WTC11 (cell line): ENCODE results near the gene FGF14. TPM values are rescaled to one million over a fixed set of nuclear protein-coding genes. Genes with fewer than 3 reads are reported as not detected.

ENCODE experiments used
- ATAC-seq: fragments of 200-7000 bp; cut with Tn5 transposase; 2 replicates; pipeline ENCODE4 v1.10.0; 2021; ENCODE audit warnings: mild to moderate bottlenecking, moderate library complexity
- CTCF ChIA-PET: fragments of 300-600 bp; sonication (Branson Sonifier 250); formaldehyde crosslinking; loops from one replicate; lab custom pipeline; 2021; ENCODE audit warnings: antibody characterized with exemption; lab: Charles Lee
- POLR2A ChIA-PET: fragments of 350-600 bp; sonication (Branson Sonifier 250); formaldehyde crosslinking; loops from one replicate; lab custom pipeline; 2021; ENCODE audit warnings: antibody characterized with exemption; lab: Charles Lee
- DNase-seq: peaks from one replicate; pipeline ENCODE4 v3.0.0; 2021; ENCODE audit warnings: low spot score
- H3K27ac Mint-ChIP-seq: 2 replicates; pipeline ENCODE4 v1.8.0; 2021; ENCODE audit warnings: mixed read lengths
- H3K27me3 Mint-ChIP-seq: 2 replicates; pipeline ENCODE4 v1.8.0; 2021; ENCODE audit warnings: low read depth, mild to moderate bottlenecking, moderate library complexity, mixed read lengths
- H3K36me3 Mint-ChIP-seq: 2 replicates; pipeline ENCODE4 v1.8.0; 2021; ENCODE audit warnings: mixed read lengths
- H3K4me1 Mint-ChIP-seq: 2 replicates; pipeline ENCODE4 v1.8.0; 2022; ENCODE audit warnings: mixed read lengths
- H3K4me3 Mint-ChIP-seq: 2 replicates; pipeline ENCODE4 v1.8.0; 2021; ENCODE audit warnings: mild to moderate bottlenecking, moderate library complexity, mixed read lengths
- H3K9me3 Mint-ChIP-seq: 2 replicates; pipeline ENCODE4 v1.8.0; 2021; ENCODE audit warnings: mixed read lengths
- AFF4 ChIP-seq: sonication (generic); formaldehyde crosslinking; IDR thresholded peaks from 2 replicates; pipeline ENCODE4 v1.8.1; 2023; ENCODE audit warnings: mild to moderate bottlenecking, missing genetic modification reagents, borderline replicate concordance
- ATF6 ChIP-seq: sonication (generic); formaldehyde crosslinking; IDR thresholded peaks from 2 replicates; pipeline ENCODE4 v1.8.1; 2023; ENCODE audit warnings: mild to moderate bottlenecking, missing genetic modification reagents
- CDX4 ChIP-seq: fragments of 250-450 bp; sonication (Bioruptor Pico); IDR thresholded peaks from 2 replicates; pipeline ENCODE4 v1.9.0; 2021; ENCODE audit warnings: moderate library complexity, mild to moderate bottlenecking, inconsistent platforms, borderline replicate concordance
- CREB1 ChIP-seq: sonication (generic); formaldehyde crosslinking; IDR thresholded peaks from 2 replicates; pipeline ENCODE4 v1.8.0; 2023; ENCODE audit warnings: mild to moderate bottlenecking, missing genetic modification reagents
- E2F5 ChIP-seq: sonication (generic); formaldehyde crosslinking; IDR thresholded peaks from 2 replicates; pipeline ENCODE4 v1.8.1; 2022; ENCODE audit warnings: mild to moderate bottlenecking, moderate library complexity, missing genetic modification reagents
- FOXK1 ChIP-seq: sonication (generic); formaldehyde crosslinking; IDR thresholded peaks from 2 replicates; pipeline ENCODE4 v1.8.0; 2022; ENCODE audit warnings: mild to moderate bottlenecking, moderate library complexity, missing genetic modification reagents
- FOXP4 ChIP-seq: sonication (generic); formaldehyde crosslinking; IDR thresholded peaks from 2 replicates; pipeline ENCODE4 v1.8.0; 2022; ENCODE audit warnings: mild to moderate bottlenecking, missing genetic modification reagents
- GABPB1 ChIP-seq: sonication (generic); formaldehyde crosslinking; IDR thresholded peaks from 2 replicates; pipeline ENCODE4 v1.8.1; 2023; ENCODE audit warnings: mild to moderate bottlenecking, missing genetic modification reagents
- HMGA2 ChIP-seq: fragments of 250-450 bp; sonication (Bioruptor Pico); IDR thresholded peaks from 2 replicates; pipeline ENCODE4 v1.4.0; 2021; ENCODE audit warnings: mild to moderate bottlenecking, moderate library complexity
- TEAD4 ChIP-seq: sonication (generic); formaldehyde crosslinking; IDR thresholded peaks from 2 replicates; pipeline ENCODE4 v1.8.0; 2022; ENCODE audit warnings: mild to moderate bottlenecking, missing genetic modification reagents
- TP53 ChIP-seq: sonication (generic); formaldehyde crosslinking; IDR thresholded peaks from 2 replicates; pipeline ENCODE4 v1.8.1; 2023; ENCODE audit warnings: mild to moderate bottlenecking, missing genetic modification reagents
- ZNF416 ChIP-seq: fragments of 250-450 bp; sonication (Bioruptor Pico); IDR thresholded peaks from 2 replicates; pipeline ENCODE4 v1.9.0; 2021; ENCODE audit warnings: mild to moderate bottlenecking, inconsistent platforms
- ZNF512 ChIP-seq: sonication (generic); formaldehyde crosslinking; IDR thresholded peaks from 2 replicates; pipeline ENCODE4 v1.8.1; 2022; ENCODE audit warnings: missing genetic modification reagents, borderline replicate concordance
- total RNA-seq: library from RNA; stranded (reverse); gene quantifications from 3 replicates; pipeline ENCODE4 v1.2.3, GENCODE V29; 2021

Gene FGF14
- total RNA-seq, 1 experiment from 2014 or later: 0.28 TPM

- DNase-seq (no peak), ATAC-seq (peak; percentile 87)
- no peaks in the 10 kb centered on the region for H3K36me3 Mint-ChIP-seq
- 0 out of 2 replicates have a peak, but pooled peaks cover 3% of the 10 kb centered on the region for H3K9me3 Mint-ChIP-seq
- CTCF ChIA-PET: no interaction called here
- TF ChIP-seq GABPB1 (CRISPR knock-in tag) (no peak), TEAD4 (no peak)
- POLR2A ChIA-PET: no interaction called here
- peaks cover 28% of the 10 kb centered on the region for H3K4me1 Mint-ChIP-seq
- no peaks in the 10 kb centered on the region for H3K27me3 Mint-ChIP-seq
- H3K27ac Mint-ChIP-seq: peak overlapping the region; percentile 90
- no peak overlapping the region for H3K4me3 Mint-ChIP-seq
Measured at GRCh38 chr13:101970341-101970740, 431.5 kb downstream of the FGF14 start.

GRCh38 chr13:101967781-101968180 lies 434.1 kb downstream of the FGF14 start:
- no peak for DNase-seq
- no peak overlapping the region for H3K27ac Mint-ChIP-seq
- CTCF ChIA-PET: no interaction called here
- TF ChIP-seq CDX4 (CRISPR knock-in tag): no peak
- TF ChIP-seq CREB1 (CRISPR knock-in tag): no peak
- no peak for TF ChIP-seq FOXP4 (CRISPR knock-in tag)
- no peak for TF ChIP-seq ZNF416 (CRISPR knock-in tag)
- TF ChIP-seq TP53 (CRISPR knock-in tag): no peak
- TF ChIP-seq HMGA2: no peak
- no peak for TF ChIP-seq AFF4 (CRISPR knock-in tag)
- TF ChIP-seq ZNF512 (CRISPR knock-in tag): no peak
- no peak for TF ChIP-seq FOXK1 (CRISPR knock-in tag)
- TF ChIP-seq, all 79 proteins: peak for 0
- POLR2A ChIA-PET: no interaction called here
- Mint-ChIP-seq H3K4me1 (peaks cover 29% of the 10 kb centered on the region), H3K4me3 (no peak overlapping the region), H3K9me3 (0 out of 2 replicates have a peak, but pooled peaks cover 3% of the 10 kb centered on the region), H3K36me3 (no peaks in the 10 kb centered on the region), H3K27me3 (no peaks in the 10 kb centered on the region)
- no peak for ATAC-seq

GRCh38 chr13:101967216-101967615 lies 434.6 kb downstream of the FGF14 start:
- H3K4me3 Mint-ChIP-seq: no peak overlapping the region
- H3K27me3 Mint-ChIP-seq: no peaks in the 10 kb centered on the region
- CTCF ChIA-PET: no interaction called here
- POLR2A ChIA-PET: no interaction called here
- DNase-seq (no peak), ATAC-seq (no peak)
- no peaks in the 10 kb centered on the region for H3K36me3 Mint-ChIP-seq
- no peak overlapping the region for H3K27ac Mint-ChIP-seq
- peaks cover 29% of the 10 kb centered on the region for H3K4me1 Mint-ChIP-seq
- H3K9me3 Mint-ChIP-seq: 0 out of 2 replicates have a peak, but pooled peaks cover 3% of the 10 kb centered on the region
- no peak for TF ChIP-seq E2F5 (CRISPR knock-in tag)
- no peak for TF ChIP-seq ATF6 (CRISPR knock-in tag)
